GM10847 (cell line): ENCODE results near the gene INTS11.

Experiments used
- POLR2A ChIP-seq: IDR thresholded peaks from 2 replicates; pipeline ENCODE4 v1.6.1; 2011; ENCODE audit not compliant: insufficient read length; ENCODE audit errors: extremely low read depth

INTS11 gene

DNA sequence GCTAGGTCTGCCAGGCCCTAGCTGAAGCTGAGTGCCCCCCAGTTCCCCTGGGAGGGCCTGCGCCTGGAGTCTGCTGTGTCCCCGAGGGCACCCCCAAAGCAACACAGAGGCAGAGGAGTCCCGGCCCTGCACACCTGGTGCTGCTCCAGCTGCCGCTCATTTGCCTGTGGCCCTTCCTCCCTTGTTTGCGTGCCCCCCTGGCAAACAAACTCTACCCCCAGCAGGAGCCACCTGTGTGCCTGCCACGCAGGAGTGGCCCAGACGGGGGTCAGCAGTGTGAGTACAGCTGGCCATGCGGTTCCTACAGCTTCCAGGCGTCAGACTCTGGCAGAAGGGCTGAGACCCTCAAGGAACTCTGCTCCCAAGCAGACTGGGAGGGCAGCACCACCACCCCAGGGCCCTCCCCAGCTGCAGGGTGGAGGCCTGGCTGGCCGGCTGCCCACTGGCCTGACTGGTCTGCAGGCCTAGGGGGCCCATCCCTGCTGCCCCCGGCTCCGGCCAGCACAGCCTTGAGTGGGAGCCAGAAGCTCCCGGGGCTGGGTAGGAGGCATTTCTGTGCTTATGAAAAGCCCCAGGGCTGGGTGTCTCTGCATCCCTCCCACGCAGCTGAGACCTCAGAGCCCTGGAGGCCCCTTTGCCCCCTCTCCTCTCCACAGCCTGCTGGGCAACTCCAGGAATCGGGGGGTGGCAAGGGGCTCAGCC is 6.1 kb upstream of the INTS11 start:
- no peak for TF ChIP-seq POLR2A

GRCh38 chr1:1329304-1330210 is 5.1 kb upstream of the INTS11 start:
- no peak for TF ChIP-seq POLR2A

GRCh38 chr1:1328254-1328653 is 3.8 kb upstream of the INTS11 start:
- no peak for TF ChIP-seq POLR2A

DNA sequence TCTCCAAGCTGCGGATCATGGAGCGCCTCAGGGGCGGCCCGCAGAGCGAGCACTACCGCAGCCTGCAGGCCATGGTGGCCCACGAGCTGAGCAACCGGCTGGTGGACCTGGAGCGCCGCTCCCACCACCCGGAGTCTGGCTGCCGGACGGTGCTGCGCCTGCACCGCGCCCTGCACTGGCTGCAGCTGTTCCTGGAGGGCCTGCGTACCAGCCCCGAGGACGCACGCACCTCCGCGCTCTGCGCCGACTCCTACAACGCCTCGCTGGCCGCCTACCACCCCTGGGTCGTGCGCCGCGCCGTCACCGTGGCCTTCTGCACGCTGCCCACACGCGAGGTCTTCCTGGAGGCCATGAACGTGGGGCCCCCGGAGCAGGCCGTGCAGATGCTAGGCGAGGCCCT is 2.8 kb upstream of the INTS11 start:
- no peak for TF ChIP-seq POLR2A

DNA sequence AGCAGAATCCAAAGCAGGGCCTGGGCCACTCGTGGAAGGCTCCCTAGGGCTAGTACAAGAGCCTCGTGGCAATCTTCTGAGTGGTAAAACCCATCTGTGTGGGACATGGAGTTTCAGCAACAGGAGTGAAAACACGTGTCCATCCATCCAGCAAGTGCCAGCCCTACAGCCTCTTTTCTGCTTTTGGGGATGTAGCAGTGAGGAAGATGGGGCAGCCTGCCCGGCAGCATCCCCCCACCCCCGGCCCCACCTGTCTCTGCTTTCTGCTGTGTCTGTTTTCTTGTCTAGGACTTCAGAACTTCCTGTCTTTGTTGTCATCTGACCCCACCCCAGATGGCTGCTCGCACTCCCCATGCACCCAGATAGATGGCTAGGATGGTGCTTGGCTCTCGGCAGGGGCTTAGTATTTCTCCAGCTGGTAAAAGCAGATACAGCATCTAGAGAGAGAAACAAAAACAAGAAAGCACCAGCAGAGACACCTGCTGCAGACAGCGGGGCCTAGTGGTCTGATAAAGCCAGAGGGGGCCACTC is 1.7 kb upstream of the INTS11 start:
- no peak for TF ChIP-seq POLR2A

DNA sequence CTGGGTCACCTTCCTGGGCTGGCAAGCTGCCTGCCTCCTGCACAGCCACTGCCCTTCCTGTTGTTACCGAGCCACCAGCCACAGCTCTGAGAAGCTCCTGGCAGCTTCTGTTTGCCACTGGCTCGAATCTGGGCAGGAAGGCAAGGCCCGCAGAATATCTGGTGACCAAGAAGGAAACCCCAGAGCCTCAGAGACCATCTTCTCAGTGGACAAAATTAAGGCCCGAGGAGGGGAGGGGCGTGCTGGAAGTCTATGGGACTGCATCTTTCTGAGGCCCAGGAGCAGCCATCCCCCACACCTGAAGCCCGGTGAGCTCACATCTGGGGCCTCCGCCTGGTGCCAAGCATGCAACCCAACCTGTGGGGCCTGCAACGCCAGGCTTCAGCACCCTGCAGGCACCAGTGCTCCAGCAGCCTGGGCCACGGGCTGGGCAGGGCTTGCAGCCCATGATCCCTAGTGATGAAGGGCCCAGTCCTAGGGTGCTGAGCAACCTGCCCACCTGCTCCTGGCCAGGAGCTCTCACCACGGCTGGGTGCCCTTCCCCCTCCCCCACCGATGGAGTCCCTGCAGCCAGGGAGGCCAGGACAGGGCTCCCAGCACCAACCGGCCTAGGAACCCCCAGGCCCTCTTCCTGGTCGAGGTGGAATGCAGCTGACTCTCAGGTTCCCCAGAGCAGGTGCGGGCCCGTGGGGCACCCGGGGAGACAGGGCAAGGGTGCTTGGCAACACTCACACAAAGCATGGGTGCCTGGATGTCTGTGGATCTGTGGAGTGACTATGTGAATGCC is 1.0 kb upstream of the INTS11 start:
- no peak for TF ChIP-seq POLR2A

DNA sequence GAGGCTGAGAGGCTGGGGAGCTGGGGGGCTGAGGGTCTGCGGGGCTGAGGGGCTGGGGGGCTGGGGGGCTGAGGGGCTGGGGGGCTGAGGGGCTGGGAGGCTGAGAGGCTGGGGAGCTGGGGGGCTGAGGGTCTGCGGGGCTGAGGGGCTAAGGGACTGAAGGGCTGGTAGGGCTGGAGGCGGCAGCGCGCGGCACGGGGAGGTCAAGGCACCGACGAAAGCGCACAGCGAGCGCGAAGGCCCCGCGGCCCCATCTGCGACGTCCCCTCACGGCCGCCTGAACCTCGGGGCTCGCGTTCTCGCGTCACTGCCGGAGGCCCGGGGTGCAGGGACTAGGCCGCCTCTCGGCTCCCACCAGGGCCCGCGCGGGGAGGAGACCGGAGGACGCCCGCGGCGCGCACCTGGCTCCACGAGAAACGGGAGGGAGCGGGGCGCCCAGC is 356 bp downstream of the INTS11 start:
- no peak for TF ChIP-seq POLR2A

- TF ChIP-seq POLR2A, result no peak
These were observed 1.5 kb downstream of the INTS11 start for GRCh38 chr1:1322952-1323351.

DNA sequence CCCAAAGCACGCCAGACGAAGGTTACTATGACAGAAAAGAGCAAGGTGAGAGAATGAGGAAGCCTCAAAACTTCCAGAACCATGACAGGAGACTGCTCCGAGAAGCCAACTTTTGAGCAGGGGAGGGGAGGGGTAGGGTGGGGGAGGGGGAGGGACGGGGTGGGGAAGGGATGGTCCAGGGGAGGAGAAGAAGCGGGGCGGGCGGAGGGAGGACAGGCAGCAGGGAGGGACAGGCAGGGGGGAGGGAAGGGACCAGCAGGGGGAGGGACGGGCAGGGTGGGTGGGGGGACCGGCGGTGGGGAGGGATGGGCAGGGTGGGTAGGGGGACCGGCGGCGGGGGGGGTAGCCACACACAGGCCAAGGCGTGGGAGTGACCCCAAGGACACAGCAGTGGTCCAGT is 2.0 kb downstream of the INTS11 start:
- no peak for TF ChIP-seq POLR2A

- TF ChIP-seq POLR2A, result no peak
These were observed 3.0 kb downstream of the INTS11 start for GRCh38 chr1:1321477-1321876.

DNA sequence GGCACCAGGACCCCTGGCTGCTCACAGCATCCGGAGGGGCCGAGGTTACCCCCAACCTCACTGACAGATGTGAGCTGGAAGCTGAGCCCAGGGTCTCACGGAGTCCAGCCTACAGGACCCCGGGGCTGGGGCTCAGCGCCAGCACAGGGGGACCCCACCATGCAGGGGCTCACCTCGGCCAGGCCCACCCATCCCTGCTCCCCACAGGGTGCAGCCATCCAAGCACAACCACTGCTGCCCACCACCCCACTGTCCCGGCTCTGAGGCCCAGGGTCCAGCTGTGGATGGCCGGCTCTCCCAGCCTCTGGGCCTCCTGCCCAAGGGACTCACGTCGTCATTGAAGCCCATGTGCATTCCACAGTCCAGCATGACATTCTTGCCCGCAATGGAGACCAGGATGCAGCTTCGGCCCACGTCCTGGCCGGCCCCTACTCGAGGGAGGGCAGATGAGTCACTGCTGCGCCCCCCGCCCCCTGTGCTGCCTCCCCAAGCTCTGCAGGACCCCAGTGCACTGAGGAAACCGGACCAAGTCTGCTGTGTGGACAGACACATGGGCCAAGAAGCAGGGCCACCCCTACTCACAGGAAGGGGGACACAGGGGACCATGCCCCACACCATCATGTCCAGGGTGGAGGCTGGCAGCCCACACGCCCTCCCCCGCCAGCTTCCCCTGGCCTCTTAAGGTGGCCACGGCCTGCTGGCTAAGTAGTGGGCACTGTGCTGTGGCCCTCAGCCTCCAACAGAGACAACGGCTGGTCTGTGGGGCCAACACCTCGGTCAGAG is 3.6 kb downstream of the INTS11 start:
- no peak for TF ChIP-seq POLR2A

GRCh38 chr1:1319646-1319941 is 4.9 kb downstream of the INTS11 start:
- TF ChIP-seq POLR2A, result no peak

GRCh38 chr1:1318777-1319645 is 5.4 kb downstream of the INTS11 start:
- TF ChIP-seq POLR2A, result no peak

DNA sequence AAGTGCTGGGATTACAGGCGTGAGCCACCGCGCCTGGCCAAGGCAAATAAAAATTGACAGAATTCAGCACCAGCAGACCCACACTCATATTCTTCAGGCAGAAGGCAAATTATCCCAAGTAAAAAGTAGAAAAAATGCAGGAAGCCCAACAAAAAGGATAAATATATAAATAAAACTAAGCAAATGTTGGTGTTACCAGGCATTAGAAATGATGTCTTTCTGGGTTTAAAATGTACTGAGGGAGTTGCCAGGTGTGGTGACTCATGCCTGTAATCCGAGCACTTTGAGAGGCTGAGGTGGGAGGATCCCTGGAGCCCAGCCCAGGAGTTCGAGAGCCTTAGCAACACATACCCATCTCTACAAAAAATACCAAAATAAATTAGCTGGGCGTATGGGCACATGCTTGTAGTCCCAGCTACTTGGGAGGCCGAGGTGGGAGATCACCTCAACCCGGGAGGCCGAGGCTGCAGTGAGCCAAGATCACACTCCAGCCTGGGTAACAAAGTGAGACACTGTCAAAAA is 6.3 kb downstream of the INTS11 start:
- no peak for TF ChIP-seq POLR2A

GRCh38 chr1:1317420-1317819 is 7.0 kb downstream of the INTS11 start:
- TF ChIP-seq POLR2A, result no peak
